HCT116 (cell line): ENCODE results near the gene AVL9. TPM values are rescaled to one million over a fixed set of nuclear protein-coding genes. Genes with fewer than 3 reads are reported as not detected.

Experiments used
- ATAC-seq: fragments of 200-7000 bp; cut with Tn5 transposase; 2 replicates; pipeline ENCODE4 v1.9.1; 2020; ENCODE audit warnings: mild to moderate bottlenecking, moderate library complexity
- BruUV-seq: library from RNA; stranded (reverse); fragments of 400-500 nt; replicated peaks from 2 replicates; lab custom pipeline; 2021; lab: Mats Ljungman, UMichigan
- CTCF ChIA-PET: fragments of 300-600 bp; sonication (Branson Sonifier 250); formaldehyde crosslinking; loops from one replicate; lab custom pipeline; 2021; ENCODE audit warnings: antibody characterized with exemption; lab: Charles Lee
- POLR2A ChIA-PET: fragments of 300-600, 350-600 bp; sonication (Branson Sonifier 250); formaldehyde crosslinking; loops from one replicate; lab custom pipeline; 2021; ENCODE audit warnings: antibody characterized with exemption; lab: Charles Lee
- RAD21 ChIA-PET, 2 experiments: fragments of 300-600 bp; sonication (Branson Sonifier 250); formaldehyde crosslinking; loops; one replicate each; lab custom pipeline; 2023; ENCODE audit warnings: low total read pairs in 2 of 2; ENCODE audit not compliant: uncharacterized antibody in 2 of 2, unreplicated experiment in 2 of 2, low non-redundant PET in 1 of 2; lab: Charles Lee
- DNase-seq: peaks from one replicate; pipeline ENCODE4 v3.0.0-alpha.2; 2010; ENCODE audit warnings: low read depth, low spot score
- H2AFZ ChIP-seq: fragments of 200-600 bp; shearing (Covaris generic), sonication (generic); 2 replicates; pipeline ENCODE4 v1.6.1; 2017; ENCODE audit warnings: low read depth, mixed run types, mixed read lengths, antibody characterized with exemption, low read length; ENCODE audit not compliant: poor library complexity, severe bottlenecking
- H3K27ac ChIP-seq: 2 replicates; pipeline ENCODE4 v1.5.1; 2012; ENCODE audit warnings: low read depth, low read length
- H3K27me3 ChIP-seq: fragments of 200-600 bp; sonication (generic); 2 replicates; pipeline ENCODE4 v1.6.1; 2016; ENCODE audit warnings: mixed run types, low read length, mixed read lengths; ENCODE audit not compliant: insufficient read depth
- H3K36me3 ChIP-seq, 2 experiments: fragments of 200-500 bp in 1 of 2; fragments of 200-600 bp in 1 of 2; sonication (Bioruptor generic) in 1 of 2; sonication (generic) in 1 of 2; 2 replicates each; pipeline versions ENCODE4 v1.5.1 to v1.6.1; 2014 to 2016; ENCODE audit warnings: low read length in 2 of 2, inconsistent platforms in 1 of 2, mixed read lengths in 1 of 2, mixed run types in 1 of 2; ENCODE audit not compliant: insufficient read depth in 2 of 2, control insufficient read depth in 1 of 2
- H3K4me1 ChIP-seq, 2 experiments: fragments of 200-600 bp in 1 of 2; sonication (generic) in 1 of 2; 2 replicates each; pipeline versions ENCODE4 v1.5.1 to v1.6.1; 2012 to 2017; ENCODE audit warnings: low read length in 2 of 2, inconsistent platforms in 1 of 2, mild to moderate bottlenecking in 1 of 2, mixed read lengths in 1 of 2, mixed run types in 1 of 2, moderate library complexity in 1 of 2; ENCODE audit not compliant: insufficient read depth in 2 of 2, control insufficient read depth in 1 of 2
- H3K4me2 ChIP-seq: fragments of 200-600 bp; sonication (generic); 2 replicates; pipeline ENCODE4 v1.6.1; 2017; ENCODE audit warnings: mixed run types, low read length, mixed read lengths
- H3K4me3 ChIP-seq, 2 experiments: fragments of 200-600 bp in 1 of 2; sonication (generic) in 1 of 2; replicated peaks in 1 of 2; 2 replicates each; pipeline ENCODE4 v1.5.1; 2011 to 2016; ENCODE audit warnings: low read length in 2 of 2, control low read depth in 1 of 2, low read depth in 1 of 2, mild to moderate bottlenecking in 1 of 2, mixed read lengths in 1 of 2, mixed run types in 1 of 2
- H3K79me2 ChIP-seq: fragments of 200-600 bp; sonication (generic); 2 replicates; pipeline ENCODE4 v1.6.1; 2017; ENCODE audit warnings: mild to moderate bottlenecking, mixed run types, low read length, moderate library complexity, mixed read lengths; ENCODE audit not compliant: insufficient read depth
- H3K9ac ChIP-seq: fragments of 200-600 bp; sonication (generic); 2 replicates; pipeline ENCODE4 v1.6.1; 2016; ENCODE audit warnings: low read length, mixed read lengths
- H3K9me2 ChIP-seq: fragments of 200-600 bp; sonication (generic), shearing (Covaris generic); 2 replicates; pipeline ENCODE4 v1.6.1; 2017; ENCODE audit warnings: mixed run types, mild to moderate bottlenecking, moderate library complexity; ENCODE audit not compliant: insufficient read depth
- H3K9me3 ChIP-seq, 2 experiments: fragments of 200-500 bp in 1 of 2; fragments of 200-600 bp in 1 of 2; sonication (Bioruptor generic) in 1 of 2; sonication (generic) in 1 of 2; 2 replicates each; pipeline ENCODE4 v1.6.1; 2014 to 2017; ENCODE audit warnings: low read length in 2 of 2, mixed read lengths in 2 of 2, inconsistent platforms in 1 of 2, low read depth in 1 of 2, mild to moderate bottlenecking in 1 of 2, mixed run types in 1 of 2, moderate library complexity in 1 of 2; ENCODE audit not compliant: control insufficient read depth in 1 of 2, insufficient read depth in 1 of 2
- H4K20me1 ChIP-seq: fragments of 200-600 bp; sonication (generic), shearing (Covaris generic); 2 replicates; pipeline ENCODE4 v1.6.1; 2017; ENCODE audit warnings: mixed run types, mild to moderate bottlenecking, moderate library complexity; ENCODE audit not compliant: insufficient read depth
- CBX3 ChIP-seq: IDR thresholded peaks from 2 replicates; pipeline ENCODE4 v1.6.1; 2012; ENCODE audit warnings: low read depth
- JUND ChIP-seq: IDR thresholded peaks from 2 replicates; pipeline ENCODE4 v1.6.1; 2012
- POLR2AphosphoS5 ChIP-seq: IDR thresholded peaks from 2 replicates; pipeline ENCODE4 v1.6.1; 2011; ENCODE audit warnings: mild to moderate bottlenecking, low read depth, low read length, moderate library complexity
- SIN3A ChIP-seq: IDR thresholded peaks from 2 replicates; pipeline ENCODE4 v1.6.1; 2012; ENCODE audit warnings: low read depth
- SRF ChIP-seq: IDR thresholded peaks from 2 replicates; pipeline ENCODE4 v1.6.1; 2012; ENCODE audit warnings: low read depth
- ZFX ChIP-seq: fragments of 450-650 bp; IDR thresholded peaks from 2 replicates; pipeline ENCODE4 v1.6.1; 2017
- ZNF274 ChIP-seq: fragments of 200-500 bp; sonication (Bioruptor generic); IDR thresholded peaks from 2 replicates; pipeline ENCODE4 v1.6.1; 2014; ENCODE audit warnings: mild to moderate bottlenecking, low read depth, low read length, inconsistent platforms
- intact Hi-C: fragments of 100-400 bp; cut with micrococcal nuclease; formaldehyde crosslinking; loops from 2 replicates; pipeline ENCODE4 v1.10.0; 2022
- total RNA-seq: library from RNA; stranded (reverse); gene quantifications from one replicate; pipeline ENCODE4 v1.2.1, GENCODE V29; 2021; ENCODE audit not compliant: unreplicated experiment
- TF ChIP-seq, protein P1 (sequence below): IDR thresholded peaks from 2 replicates; pipeline ENCODE4 v1.6.1; 2012; ENCODE audit warnings: low read depth

AVL9 gene
- total RNA-seq, 1 experiment from 2014 or later, result 89.0 TPM

GRCh38 chr7:32515890-32516550 is 20.7 kb downstream of the AVL9 start:
- ChIA-PET POLR2A (no interaction called here), RAD21 (no interaction called here), CTCF (no interaction called here)
- H3K36me3 ChIP-seq, result peaks cover 0 to 19% of the 10 kb centered on the region in 2 experiments; a peak in 1 of 4 replicates
- no TSS peak for BruUV-seq
- no peaks in the 10 kb centered on the region for H3K27me3 ChIP-seq
- DNase-seq (no peak), ATAC-seq (no peak)
- H3K79me2 ChIP-seq, result peaks cover 68% of the 10 kb centered on the region
- no peak overlapping the region for H3K4me3 ChIP-seq
- TF ChIP-seq SIN3A (no peak), ZFX (no peak), POLR2AphosphoS5 (no peak), JUND (no peak), SRF (no peak), ZNF274 (no peak), CBX3 (no peak)
- TF ChIP-seq, protein P1, sequence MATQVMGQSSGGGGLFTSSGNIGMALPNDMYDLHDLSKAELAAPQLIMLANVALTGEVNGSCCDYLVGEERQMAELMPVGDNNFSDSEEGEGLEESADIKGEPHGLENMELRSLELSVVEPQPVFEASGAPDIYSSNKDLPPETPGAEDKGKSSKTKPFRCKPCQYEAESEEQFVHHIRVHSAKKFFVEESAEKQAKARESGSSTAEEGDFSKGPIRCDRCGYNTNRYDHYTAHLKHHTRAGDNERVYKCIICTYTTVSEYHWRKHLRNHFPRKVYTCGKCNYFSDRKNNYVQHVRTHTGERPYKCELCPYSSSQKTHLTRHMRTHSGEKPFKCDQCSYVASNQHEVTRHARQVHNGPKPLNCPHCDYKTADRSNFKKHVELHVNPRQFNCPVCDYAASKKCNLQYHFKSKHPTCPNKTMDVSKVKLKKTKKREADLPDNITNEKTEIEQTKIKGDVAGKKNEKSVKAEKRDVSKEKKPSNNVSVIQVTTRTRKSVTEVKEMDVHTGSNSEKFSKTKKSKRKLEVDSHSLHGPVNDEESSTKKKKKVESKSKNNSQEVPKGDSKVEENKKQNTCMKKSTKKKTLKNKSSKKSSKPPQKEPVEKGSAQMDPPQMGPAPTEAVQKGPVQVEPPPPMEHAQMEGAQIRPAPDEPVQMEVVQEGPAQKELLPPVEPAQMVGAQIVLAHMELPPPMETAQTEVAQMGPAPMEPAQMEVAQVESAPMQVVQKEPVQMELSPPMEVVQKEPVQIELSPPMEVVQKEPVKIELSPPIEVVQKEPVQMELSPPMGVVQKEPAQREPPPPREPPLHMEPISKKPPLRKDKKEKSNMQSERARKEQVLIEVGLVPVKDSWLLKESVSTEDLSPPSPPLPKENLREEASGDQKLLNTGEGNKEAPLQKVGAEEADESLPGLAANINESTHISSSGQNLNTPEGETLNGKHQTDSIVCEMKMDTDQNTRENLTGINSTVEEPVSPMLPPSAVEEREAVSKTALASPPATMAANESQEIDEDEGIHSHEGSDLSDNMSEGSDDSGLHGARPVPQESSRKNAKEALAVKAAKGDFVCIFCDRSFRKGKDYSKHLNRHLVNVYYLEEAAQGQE, result no peak
- H2AFZ ChIP-seq, result no peak overlapping the region
- H3K4me1 ChIP-seq, result no peaks in the 10 kb centered on the region
- no peaks in the 10 kb centered on the region for H3K9me2 ChIP-seq
- intact Hi-C loops, result no loop called here
- H3K9me3 ChIP-seq, result peaks cover 16 to 18% of the 10 kb centered on the region in 2 experiments; a peak in 3 of 4 replicates
- H3K9ac ChIP-seq, result no peak overlapping the region
- no peak overlapping the region for H3K27ac ChIP-seq
- no peaks in the 10 kb centered on the region for H4K20me1 ChIP-seq
- H3K4me2 ChIP-seq, result no peak overlapping the region
